ENCODE data around the gene BCL2L11. TPM values are rescaled to one million over a fixed set of nuclear protein-coding genes. Genes with fewer than 3 reads are reported as not detected.

BCL2L11 gene
- total and polyA plus RNA-seq, 10 of the 15 experiments (the other 5 are each of a cell fraction or from before 2014, with no cell fraction given) = 0.29 to 10.1 (median 1.1) TPM

DNA sequence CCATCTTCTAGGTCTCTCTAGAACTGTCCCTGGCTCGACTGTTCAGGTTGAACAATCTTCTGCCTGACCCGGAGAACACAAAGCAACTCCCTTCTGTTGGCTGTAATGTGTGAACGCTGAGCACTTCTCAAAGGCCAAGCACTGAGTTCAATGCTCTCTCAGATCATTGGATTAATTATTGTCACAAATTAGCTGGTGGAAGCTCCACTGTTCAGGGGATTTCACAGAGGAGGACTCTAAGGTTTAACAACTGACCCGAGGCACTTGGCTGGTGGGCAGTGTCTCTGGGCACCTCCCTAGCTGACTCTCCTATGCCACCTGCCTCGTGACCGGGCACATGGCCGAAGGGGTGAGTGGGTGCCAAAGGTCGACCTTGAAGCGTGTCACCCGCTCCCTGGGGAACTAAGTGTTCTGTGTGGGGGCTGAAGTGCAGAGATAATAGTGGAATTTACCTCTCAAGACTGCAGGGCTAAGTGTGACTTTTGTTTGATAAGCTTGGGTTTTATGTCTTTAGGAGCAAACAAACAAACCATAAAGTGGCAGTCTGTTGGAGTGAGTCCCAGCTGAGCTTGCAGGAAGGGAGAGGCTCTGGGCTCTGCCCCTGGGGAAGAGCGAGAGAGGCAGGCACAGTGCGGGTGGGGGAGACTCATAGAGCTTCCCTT, 64.8 kb downstream of the BCL2L11 start:
- H3K36me3 ChIP-seq (ENCODE audit: control insufficient read depth in 2 of 2, insufficient read depth in 2 of 2, low read length in 1 of 2) = no peaks in the 10 kb centered on the region
- H3K9ac ChIP-seq (ENCODE audit: control insufficient read depth, insufficient read depth, low read length) = no peak overlapping the region
- no peak overlapping the region for H3K27ac ChIP-seq (ENCODE audit: control insufficient read depth, insufficient read depth)
- intact Hi-C loops (cut with micrococcal nuclease; ENCODE audit: unreplicated experiment) = no loop called here
- POLR2A ChIA-PET = interaction anchor here (0.6 to 1.4 kb wide), 6 partner anchors 9 to 22 kb away, joined by 3 to 13 read pairs (median 4); no protein-coding TSS in a partner anchor
- no peaks in the 10 kb centered on the region; the same call in 2 of the 3 replicates for H3K9me3 ChIP-seq (replicated peaks; ENCODE audit: control insufficient read depth, insufficient read depth, low read length)
- FAIRE-seq = no peak
- H4K20me1 ChIP-seq (ENCODE audit: control insufficient read depth, insufficient read depth) = no peaks in the 10 kb centered on the region
- WGBS (ENCODE audit: insufficient coverage, insufficient replicate concordance, low lambda C conversion rate, missing lambda C conversion rate) = 29% methylated on average over 12 of the region's 12 CpGs
- no peak overlapping the region for H3K4me2 ChIP-seq (ENCODE audit: control insufficient read depth, insufficient read depth)
- RAD21 ChIA-PET (ENCODE audit: unreplicated experiment) = interaction anchor here (0.7 to 4.3 kb wide), 12 partner anchors 9 to 65 kb away, joined by 3 to 42 read pairs (median 4); partner anchors contain the start of gene BCL2L11
- H3K79me2 ChIP-seq (ENCODE audit: control insufficient read depth, insufficient read depth, low read length) = no peaks in the 10 kb centered on the region
- no peak overlapping the region for H2AFZ ChIP-seq (ENCODE audit: control insufficient read depth, low read depth, low read length)
- SMC1A ChIA-PET (ENCODE audit: uncharacterized antibody, unreplicated experiment) = interaction anchor here (0.9 to 9.4 kb wide), 18 partner anchors 9 to 373 kb away, joined by 3 to 75 read pairs (median 6); partner anchors contain the start of gene BCL2L11
- peaks cover 0 to 22% of the 10 kb centered on the region in 2 experiments; a peak in 2 of 4 replicates for H3K27me3 ChIP-seq (replicated peaks in 1 of 2; ENCODE audit: control insufficient read depth in 2 of 2, insufficient read depth in 2 of 2, low read length in 1 of 2)
- DNase-seq (ENCODE audit: low read depth, low spot score) = no peak
- no peaks in the 10 kb centered on the region for H3K4me1 ChIP-seq (ENCODE audit: control insufficient read depth, insufficient read depth, low read length)
- no peak overlapping the region for H3K4me3 ChIP-seq
- in situ Hi-C loops (cut with MboI) = no loop called here
- CTCF ChIA-PET = interaction anchor here (0.6 to 2.3 kb wide), 5 partner anchors 9 to 68 kb away, joined by 3 to 10 read pairs (median 5); no protein-coding TSS in a partner anchor
- peak; percentile 62 for ATAC-seq
- no TSS peak for BruUV-seq (replicated peaks)
- peak; percentile 23 to 91; a peak in 2 of 4 replicates for TF ChIP-seq BHLHE40 (IDR thresholded peaks at IDR 0.05; ENCODE audit: borderline replicate concordance in 1 of 2, low read depth in 2 of 2, low read length in 1 of 2)
- no peak for TF ChIP-seq REST (IDR thresholded peaks at IDR 0.05; ENCODE audit: low read depth, low read length)
- TF ChIP-seq RAD51 (IDR thresholded peaks at IDR 0.05) = peak; percentile 55
- no peak; a peak in 2 of 4 replicates for TF ChIP-seq IKZF2 (IDR thresholded peaks at IDR 0.05)
- peak; percentile 60 for TF ChIP-seq NR2C1 (IDR thresholded peaks at IDR 0.05)
- TF ChIP-seq, protein P1, sequence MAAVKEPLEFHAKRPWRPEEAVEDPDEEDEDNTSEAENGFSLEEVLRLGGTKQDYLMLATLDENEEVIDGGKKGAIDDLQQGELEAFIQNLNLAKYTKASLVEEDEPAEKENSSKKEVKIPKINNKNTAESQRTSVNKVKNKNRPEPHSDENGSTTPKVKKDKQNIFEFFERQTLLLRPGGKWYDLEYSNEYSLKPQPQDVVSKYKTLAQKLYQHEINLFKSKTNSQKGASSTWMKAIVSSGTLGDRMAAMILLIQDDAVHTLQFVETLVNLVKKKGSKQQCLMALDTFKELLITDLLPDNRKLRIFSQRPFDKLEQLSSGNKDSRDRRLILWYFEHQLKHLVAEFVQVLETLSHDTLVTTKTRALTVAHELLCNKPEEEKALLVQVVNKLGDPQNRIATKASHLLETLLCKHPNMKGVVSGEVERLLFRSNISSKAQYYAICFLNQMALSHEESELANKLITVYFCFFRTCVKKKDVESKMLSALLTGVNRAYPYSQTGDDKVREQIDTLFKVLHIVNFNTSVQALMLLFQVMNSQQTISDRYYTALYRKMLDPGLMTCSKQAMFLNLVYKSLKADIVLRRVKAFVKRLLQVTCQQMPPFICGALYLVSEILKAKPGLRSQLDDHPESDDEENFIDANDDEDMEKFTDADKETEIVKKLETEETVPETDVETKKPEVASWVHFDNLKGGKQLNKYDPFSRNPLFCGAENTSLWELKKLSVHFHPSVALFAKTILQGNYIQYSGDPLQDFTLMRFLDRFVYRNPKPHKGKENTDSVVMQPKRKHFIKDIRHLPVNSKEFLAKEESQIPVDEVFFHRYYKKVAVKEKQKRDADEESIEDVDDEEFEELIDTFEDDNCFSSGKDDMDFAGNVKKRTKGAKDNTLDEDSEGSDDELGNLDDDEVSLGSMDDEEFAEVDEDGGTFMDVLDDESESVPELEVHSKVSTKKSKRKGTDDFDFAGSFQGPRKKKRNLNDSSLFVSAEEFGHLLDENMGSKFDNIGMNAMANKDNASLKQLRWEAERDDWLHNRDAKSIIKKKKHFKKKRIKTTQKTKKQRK (IDR thresholded peaks at IDR 0.05; ENCODE audit: low read depth, low read length) = no peak
- peak; percentile 38; the same call in 1 of the 2 replicates for TF ChIP-seq MTA2 (IDR thresholded peaks at IDR 0.05; ENCODE audit: low read depth)
- TF ChIP-seq CHD2 (IDR thresholded peaks at IDR 0.05; ENCODE audit: borderline replicate concordance, low read depth, low read length) = no peak
- peak; percentile 61; the same call in 1 of the 2 replicates for TF ChIP-seq DPF2 (IDR thresholded peaks at IDR 0.05)
- TF ChIP-seq BACH1 (IDR thresholded peaks at IDR 0.05; ENCODE audit: borderline replicate concordance) = no peak
- no peak for TF ChIP-seq POLR2AphosphoS5 (IDR thresholded peaks at IDR 0.05; ENCODE audit: low read length)
- no peak for TF ChIP-seq ZBTB40 (IDR thresholded peaks at IDR 0.05; ENCODE audit: borderline replicate concordance)

Measured in GM12878 (cell line).